NCI-H2081 treated with DMSO at 0.1 percent for 48 hours (cell line): Measurements from ENCODE around the gene SGSM2.

Experiments used
- DNase-seq: peaks from one replicate; lab custom pipeline; 2025; lab: John Stamatoyannopoulos, UW

SGSM2 gene

DNA sequence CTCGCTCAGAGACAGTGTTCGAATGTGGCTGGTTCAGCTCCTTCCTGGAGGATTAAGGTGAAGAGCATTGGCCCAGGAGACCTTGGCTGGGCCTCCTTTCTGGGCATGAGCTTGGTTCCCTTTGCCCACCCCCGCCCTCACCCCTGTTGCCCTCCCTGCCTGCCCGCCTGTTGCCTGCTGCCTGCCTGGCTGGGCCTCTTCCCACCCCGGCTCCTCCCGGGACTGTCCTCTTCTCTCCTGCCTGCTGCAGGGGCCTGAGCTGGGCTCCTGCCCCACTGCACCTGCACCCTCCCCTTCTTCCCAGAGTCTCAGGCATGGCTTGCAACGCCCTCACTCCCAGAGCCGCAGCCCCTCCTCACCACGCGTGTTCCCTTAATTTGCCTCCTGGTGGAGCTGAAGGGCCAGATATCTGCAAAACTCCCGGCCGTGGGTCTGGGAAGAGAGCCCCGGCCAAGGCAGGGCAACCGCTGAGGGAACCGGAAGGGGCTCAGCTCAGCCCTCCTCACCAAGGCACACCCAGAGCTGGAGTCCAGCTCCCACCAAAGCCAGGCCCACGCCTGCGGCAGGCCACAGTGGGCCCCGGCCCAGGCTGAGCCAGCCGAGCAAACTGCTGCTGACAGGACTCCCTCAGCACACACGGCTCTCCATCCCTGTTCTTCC, 32.4 kb downstream of the SGSM2 start:
- DNase-seq = no peak

DNA sequence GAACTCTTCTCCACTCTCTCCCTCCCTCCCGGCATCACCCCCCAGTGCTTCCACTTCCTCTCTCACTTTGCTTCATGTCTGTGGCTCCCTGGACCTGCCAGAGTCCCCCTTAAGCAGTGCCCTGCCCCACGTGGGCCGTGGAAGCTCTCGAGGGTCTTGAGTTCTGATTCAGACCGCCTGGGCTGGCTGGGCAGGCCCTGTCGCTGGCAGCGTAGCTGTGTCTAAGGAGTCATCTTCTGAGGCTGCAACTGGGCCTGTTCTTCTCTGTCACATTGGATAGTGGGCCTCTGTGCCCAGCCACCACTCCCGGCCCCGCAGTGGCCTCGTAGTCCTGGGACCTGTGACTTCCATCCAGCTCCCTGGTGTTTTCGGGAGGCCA, 32.9 kb downstream of the SGSM2 start:
- DNase-seq = no peak

GRCh38 chr17:2371183-2372130, 34.2 kb downstream of the SGSM2 start:
- DNase-seq = no peak

GRCh38 chr17:2372180-2372579, 34.9 kb downstream of the SGSM2 start:
- DNase-seq = no peak

DNA sequence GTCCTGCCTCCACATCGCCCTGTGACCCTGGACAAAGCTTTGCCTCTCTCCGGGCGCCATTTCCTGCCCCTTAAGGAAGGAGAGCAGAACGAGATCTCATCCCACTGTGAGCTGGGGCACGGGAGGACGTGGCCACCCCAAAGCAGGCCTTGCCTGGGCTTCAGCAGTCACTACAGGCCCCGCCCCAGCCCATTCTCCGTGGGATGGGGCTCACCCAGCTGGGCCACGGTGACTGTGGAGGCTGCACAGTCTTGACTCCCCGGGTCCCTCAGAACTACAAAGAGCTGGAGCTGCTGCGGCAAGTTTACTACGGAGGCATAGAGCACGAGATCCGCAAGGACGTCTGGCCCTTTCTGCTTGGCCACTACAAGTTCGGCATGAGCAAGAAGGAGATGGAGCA, 35.4 kb downstream of the SGSM2 start:
- DNase-seq = no peak

DNA sequence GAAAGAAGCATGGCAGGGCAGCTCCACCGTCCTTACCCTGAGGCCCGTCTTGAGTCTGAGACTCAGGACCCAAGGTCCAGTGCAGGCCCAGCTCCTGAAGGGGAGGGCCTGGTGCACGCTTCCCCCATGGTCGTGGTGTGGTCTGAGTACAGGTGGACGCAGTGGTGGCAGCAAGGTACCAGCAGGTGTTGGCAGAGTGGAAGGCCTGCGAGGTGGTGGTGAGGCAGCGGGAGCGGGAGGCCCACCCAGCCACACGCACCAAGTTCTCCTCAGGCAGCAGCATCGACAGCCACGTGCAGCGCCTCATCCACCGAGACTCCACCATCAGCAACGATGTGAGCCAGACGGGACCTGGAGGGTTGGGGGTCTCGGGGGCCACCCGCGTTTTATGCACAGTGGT, 35.9 kb downstream of the SGSM2 start:
- DNase-seq = no peak

DNA sequence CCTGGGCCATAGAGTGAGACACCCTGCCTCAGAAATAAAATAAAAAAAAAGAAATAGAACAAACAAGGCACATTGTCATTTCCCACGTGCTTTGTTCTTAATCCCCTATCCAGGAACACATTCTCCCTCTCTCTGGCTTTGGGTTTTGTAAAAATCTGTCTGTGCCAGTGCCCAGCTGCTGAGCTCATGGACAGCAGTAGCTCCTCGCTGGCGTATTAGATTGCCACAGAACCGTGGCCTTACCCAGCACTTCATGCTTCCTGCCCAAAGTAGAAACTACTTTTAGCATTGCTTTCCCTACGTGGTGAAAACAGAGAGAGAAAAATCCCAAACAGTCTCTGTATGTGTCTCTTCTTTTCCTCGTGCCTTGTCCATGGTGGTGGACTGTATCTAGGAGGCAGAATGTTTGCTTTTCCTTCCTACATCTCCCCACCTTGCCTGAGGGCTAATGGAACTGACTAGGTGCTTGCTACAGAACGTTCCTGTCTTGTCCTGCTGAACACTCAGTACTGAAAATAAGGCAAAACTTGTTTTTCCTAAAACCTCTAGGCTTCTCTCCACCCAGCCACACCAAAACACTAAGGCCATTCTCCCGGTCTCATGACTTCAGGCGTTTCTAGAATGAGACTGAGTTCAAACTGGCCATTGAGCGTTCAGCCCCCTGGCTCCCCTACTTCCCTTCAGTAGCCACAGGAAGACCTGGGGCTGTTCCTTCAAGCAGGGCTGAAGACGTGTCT, 37.4 kb downstream of the SGSM2 start:
- no peak for DNase-seq

DNA sequence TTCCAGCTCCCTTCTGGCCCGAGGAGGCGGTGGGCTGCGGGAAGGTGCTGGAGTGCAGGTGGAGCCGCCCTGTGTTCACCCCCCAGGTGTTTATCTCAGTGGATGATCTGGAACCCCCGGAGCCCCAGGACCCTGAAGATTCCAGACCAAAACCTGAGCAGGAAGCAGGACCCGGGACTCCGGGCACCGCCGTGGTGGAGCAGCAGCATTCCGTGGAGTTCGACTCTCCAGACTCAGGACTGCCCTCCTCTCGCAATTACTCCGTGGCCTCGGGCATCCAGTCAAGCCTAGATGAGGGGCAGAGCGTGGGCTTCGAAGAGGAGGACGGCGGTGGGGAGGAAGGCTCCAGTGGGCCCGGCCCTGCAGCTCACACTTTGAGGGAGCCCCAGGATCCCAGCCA, 38.1 kb downstream of the SGSM2 start:
- no peak for DNase-seq

- no peak for DNase-seq
Observed at GRCh38 chr17:2376107-2376506, 38.8 kb downstream of the SGSM2 start.

DNA sequence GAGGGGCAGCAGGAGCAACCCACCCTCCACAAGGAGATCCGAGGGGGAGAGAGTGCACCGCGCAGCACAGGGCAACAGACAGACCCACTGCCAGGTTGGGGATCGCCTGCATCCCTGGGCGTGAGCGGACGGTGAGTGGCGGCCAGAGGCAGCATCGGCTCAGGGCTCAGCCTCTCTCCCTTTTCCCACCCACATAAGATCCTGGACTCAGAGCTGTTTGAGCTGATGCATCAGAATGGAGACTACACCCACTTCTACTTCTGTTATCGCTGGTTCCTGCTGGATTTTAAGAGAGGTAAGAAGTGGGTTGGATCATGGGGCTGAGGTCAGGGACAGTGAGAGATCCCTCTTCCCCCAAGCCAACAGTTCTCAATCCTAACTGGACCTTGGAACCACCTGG, 40.4 kb downstream of the SGSM2 start:
- no peak for DNase-seq

GRCh38 chr17:2378905-2379304, 41.6 kb downstream of the SGSM2 start:
- DNase-seq = no peak

GRCh38 chr17:2379489-2380225, 42.4 kb downstream of the SGSM2 start:
- no peak for DNase-seq

- no peak for DNase-seq
Observed at GRCh38 chr17:2380226-2380922, 43.1 kb downstream of the SGSM2 start.

DNA sequence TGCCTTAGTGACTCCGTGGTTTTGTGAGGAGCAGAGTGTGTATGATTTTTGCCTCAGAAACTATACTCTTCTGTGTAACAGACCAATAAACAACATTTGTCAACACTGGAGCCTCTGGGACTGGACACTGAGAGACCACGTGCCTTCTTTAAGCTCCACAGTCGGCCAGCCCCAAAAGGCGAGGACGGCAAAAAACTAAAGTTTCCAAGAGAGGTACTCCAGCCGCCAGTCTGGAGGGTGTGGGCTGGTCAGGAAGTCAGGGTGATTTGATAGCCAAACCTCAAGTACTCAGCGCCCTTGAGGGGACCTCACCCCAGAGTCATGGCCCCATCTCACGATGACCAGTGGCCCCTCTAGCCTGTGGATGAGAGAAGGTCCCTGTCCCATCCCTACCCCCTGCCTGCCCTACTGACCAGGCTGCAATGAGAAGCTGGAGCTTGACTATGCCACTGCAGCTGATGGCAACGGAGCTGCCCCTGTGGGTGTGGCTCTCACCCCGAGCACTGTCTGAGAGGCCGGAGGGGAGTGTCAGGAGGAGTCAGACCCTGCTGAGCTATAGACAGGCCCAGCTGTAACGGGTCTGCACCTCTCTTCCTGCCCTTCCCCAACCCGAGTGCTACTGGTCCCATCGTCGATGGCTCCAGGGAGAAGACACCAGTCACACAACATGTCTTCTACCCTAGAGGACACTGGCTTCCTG, 43.8 kb downstream of the SGSM2 start:
- DNase-seq = no peak

- no peak for DNase-seq
Observed at GRCh38 chr17:2383628-2384167, 46.4 kb downstream of the SGSM2 start.

GRCh38 chr17:2384439-2385127, 47.3 kb downstream of the SGSM2 start:
- DNase-seq = no peak

DNA sequence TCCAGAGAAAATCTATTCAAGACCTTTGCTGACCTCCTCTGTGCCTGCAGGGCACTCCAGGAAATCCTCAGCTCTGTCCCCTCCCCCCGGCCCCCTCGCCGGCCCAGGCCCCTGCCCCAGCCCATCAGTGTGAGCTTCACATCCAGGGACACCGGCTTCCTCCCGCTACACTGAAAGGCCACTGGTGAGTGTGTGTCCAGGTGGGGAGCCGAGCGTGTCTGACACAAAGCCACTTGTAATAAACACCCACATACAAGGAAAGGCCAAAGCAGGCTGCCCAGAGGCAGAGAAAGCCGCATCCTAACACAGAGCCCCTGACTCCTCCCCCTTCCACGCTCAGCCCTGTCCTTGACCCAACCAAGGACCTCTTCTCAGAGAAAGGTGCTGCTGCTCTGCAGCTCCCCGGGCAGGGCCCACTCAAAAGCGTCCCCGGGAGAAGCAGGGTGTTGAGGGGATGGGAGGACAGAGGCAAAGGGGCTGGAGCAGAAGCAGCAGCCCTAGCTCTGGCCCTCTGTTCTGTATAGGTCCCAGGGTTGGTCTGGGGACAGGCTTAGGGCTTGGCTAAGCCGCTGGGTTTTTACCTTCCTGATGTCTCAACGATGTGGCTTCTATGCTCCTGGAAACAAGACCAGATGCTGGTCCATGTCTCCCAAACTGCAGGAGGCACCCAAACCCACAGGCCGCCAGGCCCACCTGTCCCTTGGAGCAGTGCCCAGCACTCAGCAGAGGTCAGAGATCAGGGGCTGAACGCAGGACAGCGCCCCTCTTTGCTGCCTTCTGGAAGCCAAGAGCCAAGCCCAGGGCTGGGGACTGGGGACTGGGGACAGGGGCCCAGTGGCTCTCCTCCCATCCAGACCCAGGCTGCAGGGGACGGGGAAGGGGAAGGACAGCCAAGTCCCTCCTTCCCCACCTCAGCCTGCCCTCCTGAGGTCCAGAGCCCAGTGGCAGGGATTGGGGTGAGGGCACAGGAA, 48.2 kb downstream of the SGSM2 start:
- DNase-seq = no peak

DNA sequence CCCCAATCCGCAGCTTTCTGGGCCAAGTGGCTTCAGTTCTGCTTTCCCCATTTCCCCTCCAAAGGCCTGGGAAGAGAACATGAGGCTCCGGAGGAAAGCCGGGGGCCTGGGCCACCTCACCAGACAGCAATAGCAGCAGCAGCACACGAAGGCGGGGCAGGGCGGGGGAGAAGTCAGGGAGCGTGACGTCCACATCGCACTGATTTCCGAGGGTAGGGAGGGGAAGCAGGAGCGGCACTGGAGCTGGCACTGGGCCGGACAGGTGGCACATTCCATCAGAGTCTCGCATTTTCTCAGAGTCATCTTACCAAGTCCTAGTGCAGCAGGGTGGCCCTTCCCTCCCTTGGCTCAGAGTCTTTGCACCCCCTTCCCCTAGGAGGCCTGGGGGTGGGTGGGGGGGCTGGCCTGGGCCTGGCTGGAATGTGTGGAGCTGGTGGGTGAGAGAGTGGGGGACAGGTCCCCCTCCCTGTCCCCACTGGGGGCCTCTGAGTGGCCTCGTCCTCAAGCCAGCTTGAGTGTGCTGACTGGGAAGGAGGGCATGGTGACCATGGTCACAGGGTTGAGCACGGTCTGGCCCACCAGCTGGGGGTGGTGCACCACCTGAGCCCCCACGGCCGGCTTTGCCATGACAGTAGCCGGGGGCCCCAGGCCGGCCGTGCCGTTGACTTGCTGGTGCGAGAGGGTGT, 49.2 kb downstream of the SGSM2 start:
- DNase-seq = no peak
